Spleen (tissue), 11 donors: Measurements from ENCODE around the gene C1QTNF8. TPM values are rescaled to one million over a fixed set of nuclear protein-coding genes. Genes with fewer than 3 reads are reported as not detected.

Experiments used
- DNase-seq: peaks from one replicate; pipeline ENCODE4 v3.0.0-alpha.2; 2020
- H3K27ac ChIP-seq, 8 donors: fragments of 200-600 bp; sonication (generic) in 7 of 8; 1 replicate in 4 of 8; 2 replicates in 4 of 8; pipeline versions ENCODE4 v1.5.0 to v1.8.0; 2016 to 2021; ENCODE audit warnings: inconsistent platforms in 4 of 8, mild to moderate bottlenecking in 4 of 8, moderate library complexity in 1 of 8
- H3K27me3 ChIP-seq, 7 donors: fragments of 200-600 bp; sonication (generic) in 6 of 7; replicated peaks in 1 of 7; 1 replicate in 4 of 7; 2 replicates in 3 of 7; pipeline versions ENCODE4 v1.5.0 to v1.8.0; 2016 to 2021; ENCODE audit warnings: inconsistent platforms in 3 of 7, mild to moderate bottlenecking in 1 of 7
- H3K36me3 ChIP-seq, 6 donors: fragments of 200-600 bp; sonication (generic) in 5 of 6; 1 replicate in 4 of 6; 2 replicates in 2 of 6; pipeline versions ENCODE4 v1.5.0 to v1.8.0; 2016 to 2021; ENCODE audit warnings: inconsistent platforms in 2 of 6
- H3K4me1 ChIP-seq, 6 donors: fragments of 200-600 bp; sonication (generic) in 5 of 6; 1 replicate in 3 of 6; 2 replicates in 3 of 6; pipeline versions ENCODE4 v1.5.0 to v1.8.0; 2016 to 2021; ENCODE audit warnings: inconsistent platforms in 3 of 6
- H3K4me3 ChIP-seq, 8 donors: fragments of 200-600 bp; sonication (generic) in 7 of 8; 1 replicate in 4 of 8; 2 replicates in 4 of 8; pipeline versions ENCODE4 v1.5.0 to v1.8.0; 2016 to 2021; ENCODE audit warnings: inconsistent platforms in 4 of 8, mild to moderate bottlenecking in 4 of 8, moderate library complexity in 2 of 8
- H3K9me3 ChIP-seq, 8 donors: fragments of 200-600 bp; sonication (generic) in 7 of 8; 1 replicate in 4 of 8; 2 replicates in 4 of 8; pipeline versions ENCODE4 v1.5.0 to v1.8.0; 2016 to 2021; ENCODE audit warnings: inconsistent platforms in 4 of 8
- CTCF ChIP-seq, 11 experiments: fragments of 200-600 bp in 7 of 11; fragments of 450-650 bp in 4 of 11; sonication (generic) in 4 of 11; IDR thresholded peaks in 8 of 11; conservative IDR thresholded peaks in 3 of 11; 1 replicate in 7 of 11; 2 replicates in 4 of 11; pipeline versions ENCODE4 v1.4.0 to v1.8.0; 2016 to 2021; ENCODE audit warnings: antibody characterized with exemption in 11 of 11, inconsistent platforms in 4 of 11, mild to moderate bottlenecking in 1 of 11
- POLR2A ChIP-seq, 3 donors: fragments of 450-650 bp; IDR thresholded peaks; one replicate each; pipeline ENCODE4 v1.5.1; 2017; ENCODE audit warnings: antibody characterized with exemption in 3 of 3, mild to moderate bottlenecking in 1 of 3
- POLR2AphosphoS5 ChIP-seq, 3 donors: sonication (generic); formaldehyde crosslinking; IDR thresholded peaks; one replicate each; pipeline ENCODE4 v1.5.1; 2017; ENCODE audit warnings: antibody characterized with exemption in 3 of 3
- WGBS, 5 donors: extraction: QIAGEN DNeasy Blood & Tissue Kit in 3 of 5; methylation state at CpG; one replicate each; pipeline versions ENCODE4 v1.1.5 to v1.1.7; 2013 to 2018; 5-methylcytosine and 5-hydroxymethylcytosine counted together
- intact Hi-C: fragments of 100-400 bp; cut with DNase I; formaldehyde crosslinking; loops from one replicate; pipeline ENCODE4 v1.15.0; 2023; ENCODE audit warnings: low total_unique reads
- polyA plus RNA-seq, 3 donors: library from polyadenylated mRNA; stranded (reverse); fragments of 200-250 nt; gene quantifications; one replicate each; pipeline ENCODE4 v1.2.1, GENCODE V29; 2013
- total RNA-seq, 7 donors: library from RNA; depleted of rRNA in 3 of 7; stranded (reverse); fragments of >200 nt in 3 of 7; fragmentation: NEBNext Ultra II Directional in 4 of 7; extraction: Animal tissue kit (Norgen Biotek cat#: 25700) in 4 of 7; gene quantifications; one replicate each; pipeline versions ENCODE4 v1.1.0 to v1.2.1, GENCODE V29; 2016 to 2021
- donor health status: healthy with polysubstance abuse.
- donor health status: DM: no; HTN: no; CAD: no; lungs with moderate emphysema.
- donor health status: DM: no; HTN: no; CAD: no.
- donor health status: Bipolar disorder and iron deficiency.
- donor health status: healthy.
- donor health status: DM: no; HTN: no; CAD: no.
- donor health status: DM: yes; HTN: yes; CAD: no.

The C1QTNF8 gene
- total and polyA plus RNA-seq, 10 donors = not detected

GRCh38 chr16:1103636-1103980, 7.6 kb upstream of the C1QTNF8 start:
- no peak for TF ChIP-seq POLR2AphosphoS5 (IDR thresholded peaks at IDR 0.05)
- no peak for TF ChIP-seq CTCF (IDR thresholded peaks at IDR 0.05 in 8 of 11, conservative IDR thresholded peaks at IDR 0.05 in 3 of 11)
- no peak for TF ChIP-seq POLR2A (IDR thresholded peaks at IDR 0.05)
- intact Hi-C loops = no loop called here
- WGBS, 5 donors = 20 to 50% (median 28%) methylated on average over 2 to 11 of the region's 11 CpGs
- Histone ChIP-seq H3K4me3 (no peak overlapping the region), H3K36me3 (no peaks in the 10 kb centered on the region), H3K4me1 (peaks cover 4 to 9% (median 7%) of the 10 kb centered on the region in 6 donors), H3K27ac (no peak overlapping the region), H3K27me3 (peaks cover 7 to 98% (median 68%) of the 10 kb centered on the region in 7 donors), H3K9me3 (no peaks in the 10 kb centered on the region)
- DNase-seq = no peak

GRCh38 chr16:1102921-1103635, 7.0 kb upstream of the C1QTNF8 start:
- H3K9me3 ChIP-seq = no peaks in the 10 kb centered on the region
- TF ChIP-seq CTCF (IDR thresholded peaks at IDR 0.05 in 8 of 11, conservative IDR thresholded peaks at IDR 0.05 in 3 of 11) (peak; percentile 28 to 88 (median 75)), POLR2A (IDR thresholded peaks at IDR 0.05) (no peak)
- DNase-seq = peak; percentile 89
- H3K36me3 ChIP-seq = no peaks in the 10 kb centered on the region
- intact Hi-C loops = no loop called here
- H3K4me3 ChIP-seq = peak overlapping the region in 4 of 8 donors; percentile 16 to 59 (median 22)
- H3K4me1 ChIP-seq = peaks cover 4 to 9% (median 7%) of the 10 kb centered on the region in 6 donors
- H3K27ac ChIP-seq = no peak overlapping the region
- H3K27me3 ChIP-seq = peaks cover 7 to 98% (median 67%) of the 10 kb centered on the region in 7 donors
- 1 to 7% (median 6%) methylated on average over 22 to 61 of the region's 61 CpGs for WGBS, 5 donors

- TF ChIP-seq POLR2A (IDR thresholded peaks at IDR 0.05) = no peak
- TF ChIP-seq POLR2AphosphoS5 (IDR thresholded peaks at IDR 0.05) = no peak
- TF ChIP-seq CTCF (IDR thresholded peaks at IDR 0.05 in 8 of 11, conservative IDR thresholded peaks at IDR 0.05 in 3 of 11) = no peak
- DNase-seq = no peak
- intact Hi-C loops = no loop called here
- H3K4me1 ChIP-seq = peaks cover 4 to 9% (median 7%) of the 10 kb centered on the region in 6 donors
- H3K4me3 ChIP-seq = no peak overlapping the region
- 59 to 76% (median 61%) methylated on average over 11 to 26 of the region's 26 CpGs for WGBS, 5 donors
- H3K27me3 ChIP-seq = peaks cover 7 to 98% (median 66%) of the 10 kb centered on the region in 7 donors
- H3K27ac ChIP-seq = no peak overlapping the region
- H3K9me3 ChIP-seq = no peaks in the 10 kb centered on the region
- H3K36me3 ChIP-seq = no peaks in the 10 kb centered on the region
Observed at GRCh38 chr16:1102333-1102700, 6.3 kb upstream of the C1QTNF8 start.

- peaks cover 4 to 9% (median 7%) of the 10 kb centered on the region in 6 donors for H3K4me1 ChIP-seq
- no peaks in the 10 kb centered on the region for H3K9me3 ChIP-seq
- 59 to 83% (median 70%) methylated on average over 16 to 25 of the region's 25 CpGs for WGBS, 5 donors
- H3K27ac ChIP-seq = no peak overlapping the region
- H3K27me3 ChIP-seq = peaks cover 7 to 98% (median 62%) of the 10 kb centered on the region in 7 donors
- TF ChIP-seq CTCF (IDR thresholded peaks at IDR 0.05 in 8 of 11, conservative IDR thresholded peaks at IDR 0.05 in 3 of 11) = no peak
- TF ChIP-seq POLR2AphosphoS5 (IDR thresholded peaks at IDR 0.05) = no peak
- TF ChIP-seq POLR2A (IDR thresholded peaks at IDR 0.05) = no peak
- H3K4me3 ChIP-seq = no peak overlapping the region
- DNase-seq = no peak
- intact Hi-C loops = no loop called here
- H3K36me3 ChIP-seq = no peaks in the 10 kb centered on the region
Observed at GRCh38 chr16:1101573-1102332, 5.7 kb upstream of the C1QTNF8 start.
